ENCODE measurements around the gene PACS2.
A peak's percentile ranks its signal among the peaks of the same experiment; 100 is the strongest.

PACS2 gene

GRCh38 chr14:105430042-105430441 lies 115.5 kb downstream of the PACS2 start:
- DNase-seq = no peak

DNA sequence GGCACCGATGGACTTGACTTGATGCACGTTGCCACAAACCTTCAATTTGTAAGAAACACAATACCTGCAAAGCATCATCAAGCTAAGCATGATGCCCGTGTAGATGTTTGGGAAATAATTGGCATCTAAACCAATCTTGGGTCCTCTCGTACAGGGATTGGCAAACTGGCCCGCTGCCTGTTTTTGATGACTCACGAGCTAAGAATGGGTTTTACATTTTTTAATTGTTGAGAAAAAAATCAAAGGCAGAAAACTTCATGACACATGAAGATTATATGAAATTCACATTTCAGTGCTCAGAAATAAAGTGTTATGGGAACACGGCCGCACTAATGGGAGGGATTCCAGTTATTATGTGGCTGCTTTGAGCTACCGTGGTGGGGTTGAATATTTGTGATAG lies 116.0 kb downstream of the PACS2 start:
- DNase-seq = peak; percentile 66

- no peak for DNase-seq
Observed at GRCh38 chr14:105431256-105431655, 116.7 kb downstream of the PACS2 start.

DNA sequence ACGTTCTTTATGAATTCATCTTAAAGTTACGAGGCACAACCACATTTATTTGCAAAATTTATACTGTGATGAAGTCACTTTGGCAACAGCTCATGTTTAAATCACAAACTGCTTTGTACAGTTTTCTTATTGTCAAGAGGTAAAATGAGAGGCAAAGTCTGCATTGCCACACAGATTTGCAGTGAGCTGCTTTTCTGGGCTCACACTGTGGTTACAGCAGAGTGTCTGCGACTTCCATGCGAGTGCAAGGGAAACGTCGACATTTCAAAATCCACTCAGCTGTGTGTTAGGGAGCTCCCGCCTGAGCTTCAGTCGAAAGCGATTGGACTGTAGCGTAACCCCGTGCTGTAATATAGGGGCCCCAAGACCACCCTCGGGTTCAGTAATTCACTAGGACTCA lies 118.1 kb downstream of the PACS2 start:
- DNase-seq = peak; percentile 13

GRCh38 chr14:105433161-105433605 lies 118.6 kb downstream of the PACS2 start:
- no peak for DNase-seq

- DNase-seq = no peak
Observed at GRCh38 chr14:105436402-105436801, 121.9 kb downstream of the PACS2 start.

DNA sequence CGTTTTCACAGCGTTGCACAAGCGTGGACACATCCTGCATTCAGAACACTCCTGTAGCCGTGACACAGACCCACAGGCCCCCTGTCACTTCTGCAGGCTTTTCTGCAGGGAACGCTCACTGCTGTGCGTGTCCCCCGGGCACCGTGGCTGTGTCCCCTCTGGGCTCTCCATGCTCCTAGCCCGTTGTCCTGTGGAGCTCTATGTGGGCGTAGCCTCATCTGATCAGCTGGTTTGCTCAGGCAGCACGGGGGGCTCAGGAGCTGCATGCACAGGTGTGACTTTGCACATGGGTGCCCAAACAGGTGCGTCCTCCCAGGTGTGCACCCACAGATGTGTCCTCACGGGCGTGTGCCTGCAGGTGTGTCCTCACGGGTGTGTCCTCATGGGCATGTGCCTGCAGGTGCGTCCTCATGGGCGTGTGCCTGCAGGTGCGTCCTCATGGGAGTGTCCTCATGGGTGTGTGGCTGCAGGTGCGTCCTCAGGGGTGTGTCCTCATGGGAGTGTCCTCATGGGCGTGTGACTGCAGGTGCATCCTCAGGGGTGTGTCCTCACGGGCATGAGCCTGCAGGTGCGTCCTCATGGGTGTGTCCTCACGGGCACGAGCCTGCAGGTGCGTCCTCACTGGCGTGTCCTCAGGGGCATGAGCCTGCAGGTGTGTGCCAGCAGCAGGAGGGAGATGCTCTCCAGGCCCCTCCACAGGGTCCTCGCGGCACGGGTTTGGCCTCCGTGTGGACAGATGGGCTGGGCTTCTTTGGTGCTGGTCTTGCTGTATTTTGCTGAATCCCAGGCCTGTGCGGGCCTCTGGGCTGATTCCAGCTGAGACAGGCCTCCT lies 122.6 kb downstream of the PACS2 start:
- no peak for DNase-seq

GRCh38 chr14:105437723-105438500 lies 123.4 kb downstream of the PACS2 start:
- no peak for DNase-seq

GRCh38 chr14:105439179-105439578 lies 124.6 kb downstream of the PACS2 start:
- no peak for DNase-seq

DNA sequence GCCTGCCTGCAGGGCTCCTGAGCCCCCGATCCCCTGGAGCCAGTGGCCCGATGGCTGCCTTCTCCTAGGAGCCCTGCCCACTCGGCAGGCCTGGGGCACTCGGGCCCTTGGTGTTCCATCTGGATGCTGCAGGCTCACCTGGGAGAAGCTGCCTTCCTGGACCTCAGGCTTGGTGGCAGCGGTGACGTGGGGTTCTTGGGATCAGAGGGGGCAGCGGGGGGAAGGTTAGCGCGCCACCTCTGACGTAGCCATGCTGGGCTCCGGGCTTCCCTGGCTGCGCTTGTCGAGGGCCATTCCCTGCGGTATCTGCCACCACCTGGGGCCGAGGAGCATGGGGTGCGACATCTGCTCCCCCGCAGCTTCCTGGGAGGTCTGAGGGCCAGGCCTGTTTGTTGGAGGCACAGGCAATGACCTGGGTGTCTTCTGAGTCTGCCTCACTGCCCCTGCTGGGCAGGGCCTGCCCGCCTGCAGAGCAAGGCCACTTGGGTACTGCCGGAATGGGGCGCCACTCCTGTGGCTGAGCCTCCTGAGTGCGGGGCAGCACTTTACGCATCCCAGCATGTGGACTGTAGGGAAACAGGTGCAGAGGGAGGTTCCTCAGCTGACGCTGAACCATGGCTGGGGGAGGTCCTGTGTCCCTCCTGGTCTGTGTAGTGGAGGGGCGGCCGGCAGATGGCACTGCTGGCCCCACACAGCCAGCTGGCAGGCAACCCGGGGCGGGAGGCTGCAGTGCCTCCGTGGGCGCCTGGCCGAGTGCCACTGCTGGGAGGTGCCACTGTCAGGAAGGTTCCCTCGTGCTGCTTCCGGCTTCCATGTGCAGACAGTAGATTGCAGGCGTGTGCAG lies 125.4 kb downstream of the PACS2 start:
- DNase-seq = no peak

DNA sequence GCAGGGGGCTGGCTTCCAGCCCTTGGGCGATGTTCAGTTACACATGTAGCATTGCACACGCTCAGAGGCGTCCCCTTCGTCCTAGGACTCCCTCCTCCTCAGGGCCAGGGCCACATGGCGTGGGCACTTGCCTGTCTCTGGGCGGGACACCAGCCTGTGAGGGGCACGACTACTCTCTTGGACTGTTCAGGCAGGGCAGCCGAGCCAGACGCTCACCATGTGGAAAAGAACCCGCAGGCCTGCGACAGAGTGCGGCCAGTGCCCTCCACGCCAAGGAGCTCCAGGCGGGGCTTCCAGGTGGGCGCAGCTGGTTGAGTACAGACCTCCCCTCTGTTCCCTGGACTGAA lies 126.0 kb downstream of the PACS2 start:
- DNase-seq = no peak

DNA sequence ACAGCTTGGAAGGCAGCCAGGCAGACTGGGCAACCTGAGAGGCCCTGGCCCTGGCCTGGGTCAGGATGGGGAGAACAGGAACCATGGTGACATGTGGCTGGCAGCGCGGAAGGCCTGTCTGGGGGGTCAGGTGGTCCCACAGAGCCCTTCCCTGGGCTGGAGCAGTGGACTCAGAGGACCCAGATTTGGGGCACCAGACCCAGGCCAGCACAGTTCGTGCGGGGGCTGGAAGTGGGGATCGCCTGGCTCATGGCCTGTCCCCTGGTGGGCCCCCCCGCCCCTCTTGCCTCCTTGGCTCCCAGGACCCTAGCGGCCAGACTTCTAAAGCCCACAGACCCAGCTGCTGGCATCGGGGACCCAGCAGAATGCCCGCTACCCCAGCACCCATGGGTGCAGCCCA lies 126.4 kb downstream of the PACS2 start:
- no peak for DNase-seq

DNA sequence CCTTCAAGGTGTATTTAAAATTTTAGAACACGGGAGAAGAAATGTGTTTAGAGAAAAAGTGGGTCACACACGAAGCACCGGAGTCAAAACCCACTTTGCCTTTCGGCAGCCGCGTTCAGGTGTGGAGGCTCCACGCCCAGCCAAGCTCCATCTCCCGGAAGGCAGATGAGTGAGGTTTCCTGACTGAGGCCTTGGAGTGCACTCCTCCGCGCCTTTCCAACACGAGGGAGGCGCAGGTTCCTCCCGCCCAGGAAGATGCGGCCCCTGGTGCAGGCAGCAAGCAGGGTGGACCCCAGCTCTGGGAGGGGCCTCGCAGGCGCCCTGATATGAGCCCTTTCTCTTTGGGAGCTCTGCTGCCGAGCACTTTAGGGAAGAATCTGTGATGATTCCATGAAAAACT lies 127.6 kb downstream of the PACS2 start:
- DNase-seq = no peak

DNA sequence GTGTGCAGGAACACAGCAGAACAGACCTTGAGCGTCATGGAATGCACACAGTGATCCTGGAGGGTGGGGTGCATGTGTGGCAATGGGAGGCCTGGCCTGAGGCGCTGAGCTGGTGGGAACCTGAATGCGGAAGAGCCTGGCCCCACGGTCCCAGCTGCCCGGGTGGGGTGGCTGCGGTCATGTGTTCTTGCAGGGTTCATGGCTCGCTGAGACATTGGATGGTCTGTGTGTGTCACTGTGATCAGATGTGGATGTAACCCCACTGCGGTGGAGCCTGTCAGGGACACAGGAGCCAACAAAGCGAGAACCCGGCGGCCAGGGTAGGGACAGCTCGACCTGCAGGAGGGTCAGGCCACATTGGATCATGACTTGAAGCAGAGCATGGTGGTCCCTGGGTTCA lies 128.3 kb downstream of the PACS2 start:
- DNase-seq = no peak

DNA sequence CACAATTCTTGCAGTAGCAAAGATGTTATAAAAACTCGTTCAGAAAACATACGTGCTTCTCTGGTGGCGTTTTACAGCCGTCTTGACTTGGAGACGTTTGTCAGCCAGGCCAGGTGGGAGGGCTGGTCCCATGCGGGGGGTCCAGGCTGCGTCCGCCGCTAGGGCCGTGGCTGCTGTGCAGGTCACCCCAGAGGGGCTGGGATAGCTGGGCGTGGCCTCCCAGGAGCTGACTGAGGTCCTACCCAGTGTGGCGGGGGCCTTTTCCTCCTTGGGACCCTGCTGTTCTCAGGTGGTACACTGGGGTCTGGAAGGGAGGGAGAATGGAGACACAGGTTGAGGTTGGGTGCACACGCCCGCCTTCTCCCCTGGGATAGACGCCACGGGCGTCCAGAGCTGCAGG lies 130.3 kb downstream of the PACS2 start:
- DNase-seq = no peak

- DNase-seq = no peak
Observed at GRCh38 chr14:105445290-105445689, 130.7 kb downstream of the PACS2 start.

DNA sequence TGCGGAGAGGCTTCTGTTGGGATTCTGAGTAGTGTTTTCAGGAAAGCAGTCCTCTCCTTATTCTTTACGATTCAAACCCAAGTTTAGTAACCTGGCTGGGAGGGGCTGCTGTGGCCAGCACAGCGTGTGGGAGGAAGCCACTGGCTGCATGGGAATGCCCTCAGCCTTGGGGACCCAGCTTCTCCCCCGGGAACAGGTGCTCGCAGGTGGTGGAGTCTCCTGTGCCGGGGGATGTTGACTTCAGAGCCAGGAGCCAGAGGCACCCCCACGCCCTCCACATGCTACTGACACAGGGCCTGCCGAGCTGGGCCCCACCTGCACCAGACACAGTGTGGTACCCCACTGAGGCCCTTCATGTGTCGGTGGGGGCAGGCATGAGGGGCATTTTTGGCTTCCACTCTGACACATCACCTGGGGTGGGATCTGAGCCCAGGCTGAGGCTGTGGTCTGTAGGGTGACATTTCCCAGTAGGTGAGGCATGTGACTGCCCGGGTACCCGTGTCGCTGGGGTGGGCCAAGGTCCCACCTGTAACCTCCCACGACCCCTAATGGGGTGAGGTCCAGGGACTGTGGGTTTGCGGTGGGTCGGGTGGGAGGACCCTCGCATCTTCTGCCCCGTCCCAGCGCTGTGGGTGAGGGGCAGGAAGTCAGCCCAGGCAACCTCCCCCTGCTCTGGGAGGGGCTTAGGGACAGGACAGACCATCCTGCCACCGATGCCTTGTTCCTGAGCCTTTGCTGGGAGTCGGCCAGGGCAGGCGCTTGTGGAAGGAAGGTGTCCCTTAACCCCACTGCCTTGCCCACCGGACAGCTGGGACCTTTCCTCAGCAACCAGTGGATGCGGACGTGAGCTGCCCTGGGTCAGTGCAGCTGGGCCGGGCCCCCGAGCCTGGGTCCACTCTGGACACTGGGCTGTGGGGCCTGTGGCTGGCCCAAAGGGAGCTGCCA lies 131.6 kb downstream of the PACS2 start:
- DNase-seq = no peak

DNA sequence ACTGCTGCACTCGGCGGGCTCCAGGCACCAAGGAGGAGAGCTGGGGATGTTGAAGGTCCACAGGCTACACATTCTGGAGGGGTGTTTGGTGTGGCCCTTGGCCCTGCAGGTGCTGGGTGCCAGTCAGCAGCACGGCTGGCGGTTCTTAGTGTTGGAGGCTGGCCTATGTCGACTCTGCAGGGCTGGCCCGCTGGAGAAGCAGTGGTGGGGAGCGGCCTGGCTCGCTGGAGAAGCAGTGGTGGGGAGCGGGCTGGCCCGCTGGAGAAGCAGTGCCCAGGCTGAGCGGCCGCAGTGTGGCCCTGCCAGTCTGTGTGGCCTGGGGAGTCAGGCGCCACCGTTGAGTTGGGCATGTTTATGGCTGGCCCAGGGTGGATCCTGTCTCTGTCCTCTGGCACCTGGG lies 132.4 kb downstream of the PACS2 start:
- DNase-seq = no peak
